ENCODE measurements around the gene PTPRN2. TPM values are rescaled to one million over a fixed set of nuclear protein-coding genes. Genes with fewer than 3 reads are reported as not detected.
"Not testable (repeated sequence)": the region's sequence is repeated elsewhere in the genome, so short reads cannot be mapped to it uniquely, and the experiment has no call there.

The PTPRN2 gene
- polyA plus RNA-seq, 4 donors = 7.2 to 9.2 (median 7.5) TPM

DNA sequence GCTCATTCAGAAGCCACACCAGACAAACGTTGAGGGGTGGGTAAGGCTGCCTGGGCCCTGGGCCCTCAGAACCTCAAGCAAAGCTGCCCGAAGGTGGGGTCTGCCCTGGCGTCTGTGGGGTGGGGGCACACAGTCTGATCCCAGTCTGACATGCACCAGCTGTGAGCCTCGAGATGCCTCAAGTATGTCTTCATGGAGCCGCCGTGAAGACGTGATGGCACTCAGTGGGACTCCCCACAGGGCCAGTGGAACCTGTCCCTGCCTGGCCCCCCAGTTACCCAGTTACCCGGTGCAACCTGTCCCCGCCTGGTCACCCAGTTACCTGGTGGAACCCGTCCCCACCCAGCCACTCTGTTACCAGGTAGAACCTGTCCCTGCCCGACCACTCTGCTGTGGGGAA lies 351.2 kb downstream of the PTPRN2 start:
- DNase-seq (ENCODE audit: low read depth in 4 of 4, low spot score in 3 of 4) = no peak

DNA sequence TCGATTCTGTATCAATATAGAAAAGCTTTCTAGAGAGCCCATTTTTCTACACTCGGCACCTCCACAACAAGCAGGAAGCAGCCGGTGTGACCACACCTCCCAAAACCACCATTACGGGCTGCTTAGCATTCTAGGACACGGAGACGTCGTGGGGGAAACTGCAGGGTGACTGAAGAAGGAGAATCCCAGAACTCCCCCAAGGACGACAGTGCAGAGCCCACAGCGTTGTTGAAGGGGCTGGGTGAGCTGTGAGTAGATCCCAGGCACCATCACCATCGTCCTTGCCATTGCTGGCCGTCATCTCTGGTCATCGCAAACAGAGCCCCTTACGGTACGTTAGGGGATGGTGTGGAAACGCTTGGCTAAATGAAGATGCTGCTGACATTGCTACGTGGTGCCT lies 351.8 kb downstream of the PTPRN2 start:
- DNase-seq (ENCODE audit: low read depth in 4 of 4, low spot score in 3 of 4) = no peak

DNA sequence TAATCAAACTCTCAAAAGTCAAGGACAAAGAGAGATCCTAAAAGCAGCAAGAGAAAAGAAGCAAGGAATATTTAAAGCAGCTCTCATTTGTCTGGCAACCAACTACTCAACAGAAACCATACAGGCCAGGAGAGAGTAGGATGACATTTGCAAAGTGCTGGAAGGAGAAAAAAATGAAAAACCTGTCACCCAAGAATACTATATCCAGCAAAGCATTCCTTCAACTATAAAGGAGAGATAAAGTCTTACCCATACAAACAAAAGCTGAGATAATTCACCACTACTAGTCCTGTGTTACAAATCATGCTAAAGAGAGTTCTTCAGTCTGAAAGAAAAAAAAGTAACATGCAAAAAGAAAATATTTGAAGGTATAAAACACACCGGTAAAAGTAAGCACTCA lies 357.7 kb downstream of the PTPRN2 start:
- no peak for DNase-seq (ENCODE audit: low read depth in 4 of 4, low spot score in 3 of 4)

DNA sequence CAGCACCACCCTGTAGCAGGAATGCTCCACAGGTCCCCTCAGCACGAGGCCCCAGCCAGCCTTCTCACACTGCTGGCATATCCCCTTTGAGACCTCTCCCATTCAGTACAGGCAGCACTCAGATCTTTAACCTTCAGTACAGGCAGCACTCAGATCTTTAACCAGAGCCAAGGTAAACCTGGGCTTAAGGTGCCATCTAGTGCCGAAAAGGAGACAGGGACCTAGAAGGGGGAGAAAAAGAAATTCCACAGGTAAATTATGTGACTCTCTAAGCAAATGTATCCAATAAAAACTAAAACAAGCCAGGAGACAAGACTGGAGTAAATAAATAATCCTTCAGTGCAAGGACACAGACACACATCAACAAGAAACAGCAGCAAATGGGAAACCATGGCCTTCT lies 358.6 kb downstream of the PTPRN2 start:
- DNase-seq (ENCODE audit: low read depth in 4 of 4, low spot score in 3 of 4) = no peak

DNA sequence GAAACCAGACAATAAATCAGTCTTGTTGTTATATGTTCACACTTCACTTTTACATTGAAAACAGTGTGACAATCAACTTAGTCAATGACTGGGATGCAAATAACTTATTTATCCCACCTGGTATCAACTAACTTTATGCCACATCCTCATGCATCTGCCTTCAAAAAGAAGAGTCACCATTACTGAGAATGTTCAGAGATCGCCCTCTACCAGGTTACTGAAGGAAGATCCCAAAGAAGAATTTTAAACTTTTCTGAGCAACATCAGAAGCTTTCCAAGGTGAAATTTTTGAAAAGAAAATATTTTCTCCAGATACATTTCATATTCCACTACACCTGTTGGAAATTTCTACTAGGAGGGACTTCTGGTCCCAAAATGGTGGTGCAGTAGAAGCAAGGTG lies 359.5 kb downstream of the PTPRN2 start:
- no peak for DNase-seq (ENCODE audit: low read depth in 4 of 4, low spot score in 3 of 4)

DNA sequence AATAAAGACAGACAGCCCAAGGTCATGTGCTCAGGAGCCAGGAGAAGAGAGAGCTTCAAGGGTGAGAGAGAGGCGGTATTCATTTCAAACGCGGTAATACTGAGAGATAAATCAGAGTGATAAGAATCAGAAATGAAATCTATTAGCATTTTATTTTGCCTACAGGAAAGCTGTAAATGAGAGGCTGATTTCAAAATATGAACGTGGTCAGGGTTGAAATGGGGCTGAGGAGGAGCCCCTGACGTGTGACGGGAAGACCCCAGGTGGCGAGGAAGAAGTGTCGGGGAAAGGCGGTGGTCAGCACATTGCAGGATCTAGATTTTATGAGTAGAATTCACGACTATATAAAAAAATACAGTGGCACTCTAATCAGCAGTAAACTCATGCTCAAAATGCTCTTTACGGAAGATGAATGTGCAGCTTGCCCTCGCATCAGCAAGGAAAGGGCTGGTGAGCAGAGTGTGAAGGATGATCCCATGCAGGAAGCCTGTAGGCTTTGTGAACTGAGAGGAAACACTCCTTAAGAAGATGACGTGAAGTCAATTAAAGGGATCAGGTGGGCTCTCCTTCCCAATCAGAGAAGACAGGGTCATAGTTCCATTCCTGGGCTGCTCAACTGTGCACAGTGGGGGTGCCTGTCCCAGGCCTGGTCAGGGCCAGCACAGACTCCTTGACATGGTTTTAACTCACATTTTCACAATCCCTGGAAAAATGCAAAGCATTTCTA lies 360.2 kb downstream of the PTPRN2 start:
- no peak for DNase-seq (ENCODE audit: low read depth in 4 of 4, low spot score in 3 of 4)

DNA sequence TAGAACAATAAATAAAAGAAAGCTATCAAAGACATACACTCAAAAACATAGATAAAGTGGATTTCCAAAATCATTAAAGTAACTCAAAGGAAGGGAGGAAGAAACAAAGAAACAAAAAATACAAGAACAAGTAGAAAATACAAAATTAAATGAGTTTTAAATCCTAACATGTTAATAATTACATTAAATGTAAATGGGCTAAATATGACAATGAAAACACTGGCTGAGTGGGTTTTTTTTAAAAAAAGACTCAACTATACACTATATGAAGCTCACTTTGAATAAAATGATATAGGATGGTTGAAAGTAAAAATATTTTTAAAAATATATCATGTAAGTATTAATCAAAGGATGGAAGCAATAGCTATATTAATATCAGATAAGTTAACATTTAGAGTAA lies 371.4 kb downstream of the PTPRN2 start:
- no peak for DNase-seq (ENCODE audit: low read depth in 4 of 4, low spot score in 3 of 4)

DNA sequence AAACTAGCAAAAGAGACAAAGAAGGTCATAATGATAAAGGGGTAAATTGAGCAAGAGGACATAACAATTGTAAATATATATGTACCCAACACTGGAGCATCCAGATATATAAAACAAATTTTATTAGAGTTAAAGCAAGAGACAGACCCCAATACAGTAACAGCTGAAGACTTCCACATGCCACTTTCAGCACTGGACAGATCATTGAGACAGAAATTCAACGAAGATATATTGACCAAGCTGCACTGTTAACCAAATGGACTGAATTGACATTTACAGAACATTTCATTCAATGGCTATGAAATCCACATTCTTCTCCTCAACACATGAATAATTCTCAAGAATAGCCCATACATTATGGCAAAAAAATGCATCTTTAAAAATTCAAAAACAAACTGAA lies 378.2 kb downstream of the PTPRN2 start:
- DNase-seq (ENCODE audit: low read depth in 4 of 4, low spot score in 3 of 4) = no peak

DNA sequence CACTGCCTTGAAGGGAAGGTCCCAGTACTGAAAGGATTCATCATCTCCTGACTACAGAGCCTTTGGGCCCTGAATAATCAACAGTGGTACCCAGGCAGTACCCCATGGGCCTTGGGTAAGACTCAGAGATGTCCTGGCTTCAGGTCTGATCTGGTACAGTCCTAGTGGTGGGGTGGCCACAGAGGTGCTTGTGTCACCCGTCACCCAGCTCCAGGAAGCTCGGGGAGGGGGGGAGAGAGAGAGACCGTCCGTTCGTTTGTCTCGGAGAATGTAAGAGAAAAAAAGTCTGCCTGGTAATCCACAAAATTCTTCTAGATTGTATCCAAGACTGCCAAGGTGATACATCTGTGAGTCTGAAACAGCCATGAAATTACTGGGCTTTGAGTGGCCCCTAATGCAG lies 381.3 kb downstream of the PTPRN2 start:
- DNase-seq (ENCODE audit: low read depth in 4 of 4, low spot score in 3 of 4) = no peak

DNA sequence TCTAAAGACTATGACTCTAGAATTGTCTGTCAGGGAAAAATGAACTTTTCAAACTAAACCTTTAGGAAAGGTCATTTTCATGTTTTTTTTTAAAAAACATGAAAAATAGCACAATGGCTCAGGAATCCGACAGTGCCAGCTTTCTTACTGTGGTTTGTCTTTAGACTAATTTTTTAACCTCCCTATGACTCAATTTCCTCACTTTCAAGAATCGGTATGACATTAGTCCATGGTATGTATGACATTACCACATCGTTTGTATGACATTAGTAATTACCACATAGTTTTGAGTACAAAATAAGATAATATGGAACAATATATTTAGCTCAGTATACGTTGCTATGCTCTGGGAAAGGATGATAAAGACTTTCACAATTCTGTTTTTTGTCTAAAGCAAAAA lies 383.2 kb downstream of the PTPRN2 start:
- no peak for DNase-seq (ENCODE audit: low read depth in 4 of 4, low spot score in 3 of 4)

DNA sequence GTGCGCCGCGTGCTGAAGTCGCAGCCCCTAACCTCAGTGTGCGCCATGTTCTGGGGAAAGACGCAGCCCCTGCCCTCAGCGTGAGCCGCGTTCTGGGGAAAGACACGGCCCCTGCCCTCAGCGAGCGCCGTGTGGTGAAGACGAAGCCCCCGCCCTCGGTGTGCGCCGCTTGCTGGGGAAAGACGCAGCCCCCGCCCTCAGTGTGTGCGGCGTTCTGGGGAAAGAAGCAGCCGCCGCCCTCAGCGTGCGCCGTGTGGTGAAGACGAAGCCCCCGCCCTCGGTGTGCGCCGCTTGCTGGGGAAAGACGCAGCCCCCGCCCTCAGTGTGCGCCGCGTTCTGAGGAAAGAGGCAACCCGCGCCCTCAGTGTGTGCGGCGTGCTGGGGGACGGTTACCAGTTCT lies 383.7 kb downstream of the PTPRN2 start:
- DNase-seq (ENCODE audit: low read depth in 4 of 4, low spot score in 3 of 4) = not testable (repeated sequence)

DNA sequence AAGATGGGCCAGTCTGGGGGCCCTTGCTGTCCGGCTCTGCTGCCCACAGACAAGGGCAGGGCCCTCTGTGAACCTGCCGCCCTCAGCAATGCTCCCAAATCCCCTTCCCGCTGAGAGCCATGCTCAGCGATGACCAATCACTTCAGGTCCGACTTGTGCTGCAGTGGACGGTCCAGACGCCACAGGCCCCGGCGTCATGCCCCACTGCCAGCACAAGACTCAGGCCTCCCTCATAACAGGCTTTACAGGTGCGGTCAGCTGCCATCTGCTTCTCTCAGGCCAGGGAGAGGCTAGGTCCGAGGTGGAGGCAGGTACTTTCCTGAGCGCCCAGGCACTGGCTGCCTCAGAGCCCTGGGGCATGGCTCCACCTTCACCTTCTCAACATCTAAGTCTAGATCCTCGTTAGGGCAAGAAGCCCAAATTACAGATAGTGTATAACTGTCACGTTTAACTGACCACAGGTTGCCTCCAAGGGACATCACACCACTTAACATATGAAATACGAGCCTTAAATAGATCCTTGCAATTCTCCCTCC lies 393.2 kb downstream of the PTPRN2 start:
- no peak for DNase-seq (ENCODE audit: low read depth in 4 of 4, low spot score in 3 of 4)

DNA sequence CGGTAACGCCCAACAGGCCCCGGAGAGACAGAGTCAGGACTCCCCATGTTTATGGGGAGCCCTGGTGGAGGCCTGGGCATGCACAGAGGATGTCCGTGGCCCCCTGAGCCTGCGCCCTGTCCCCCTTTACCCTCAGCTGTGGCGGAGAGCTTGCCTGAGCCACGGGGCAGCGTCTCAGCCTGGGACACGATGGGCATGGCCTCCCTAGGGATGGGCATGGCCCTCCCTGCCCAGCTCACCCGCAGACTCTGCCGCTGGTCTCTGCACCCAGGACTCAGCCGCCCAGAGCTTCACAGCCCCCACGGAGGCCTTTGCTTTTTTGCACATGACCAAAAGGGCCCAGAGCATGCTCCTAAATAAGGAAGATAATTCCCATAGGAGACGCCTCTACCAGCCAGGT lies 394.2 kb downstream of the PTPRN2 start:
- no peak for DNase-seq (ENCODE audit: low read depth in 4 of 4, low spot score in 3 of 4)

DNA sequence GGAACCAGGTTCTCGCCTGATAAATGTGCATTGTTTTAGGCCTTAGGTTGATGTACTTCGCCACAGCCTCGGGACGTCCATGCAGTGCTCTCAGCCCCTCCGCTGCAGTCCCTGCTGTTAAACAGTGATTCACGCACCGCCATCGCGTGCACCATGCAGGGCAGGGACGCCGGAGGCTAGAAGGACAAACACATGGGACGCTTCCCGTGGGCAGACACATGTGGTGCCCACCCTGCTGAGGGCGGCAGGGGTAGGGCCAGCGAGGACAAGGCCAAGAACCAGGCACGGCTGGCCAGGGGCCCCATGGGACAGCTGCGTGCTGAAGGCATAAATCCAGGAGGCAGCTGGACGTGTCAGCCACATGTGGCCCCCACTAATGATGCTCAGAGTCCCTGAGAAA lies 394.7 kb downstream of the PTPRN2 start:
- no peak for DNase-seq (ENCODE audit: low read depth in 4 of 4, low spot score in 3 of 4)

DNA sequence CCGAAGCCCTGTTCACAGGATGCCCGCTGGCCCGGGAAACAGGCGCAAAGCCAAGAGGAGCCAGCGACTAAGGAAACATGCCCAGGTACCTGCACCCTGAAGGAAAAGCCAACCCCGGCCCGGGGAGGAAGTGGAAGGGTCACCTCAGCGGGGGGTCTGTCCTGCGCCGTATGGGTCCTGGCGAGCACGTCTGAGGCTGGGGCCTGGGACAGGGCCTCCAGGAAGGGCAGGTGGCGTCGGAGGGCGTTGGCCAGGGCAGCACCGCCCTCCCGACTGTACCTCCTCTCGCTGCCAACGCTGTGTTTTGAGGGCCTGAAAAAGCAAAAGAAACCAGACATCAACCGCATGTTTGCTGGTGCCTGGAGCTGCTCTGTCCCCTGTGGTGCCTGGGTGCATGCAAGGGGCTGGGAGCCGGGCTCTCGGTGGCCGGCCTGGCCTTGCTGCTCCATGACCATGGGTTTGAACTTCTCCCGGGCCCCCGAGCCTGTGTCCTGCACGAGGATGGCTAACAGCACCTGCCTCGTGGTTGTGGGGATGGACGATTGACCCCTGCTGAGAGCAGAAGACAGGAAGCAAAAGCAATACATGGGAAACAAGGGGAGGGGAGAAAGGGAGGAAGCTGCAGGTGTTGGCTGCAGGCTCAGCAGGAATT lies 395.3 kb downstream of the PTPRN2 start:
- DNase-seq (ENCODE audit: low read depth in 4 of 4, low spot score in 3 of 4) = no peak

DNA sequence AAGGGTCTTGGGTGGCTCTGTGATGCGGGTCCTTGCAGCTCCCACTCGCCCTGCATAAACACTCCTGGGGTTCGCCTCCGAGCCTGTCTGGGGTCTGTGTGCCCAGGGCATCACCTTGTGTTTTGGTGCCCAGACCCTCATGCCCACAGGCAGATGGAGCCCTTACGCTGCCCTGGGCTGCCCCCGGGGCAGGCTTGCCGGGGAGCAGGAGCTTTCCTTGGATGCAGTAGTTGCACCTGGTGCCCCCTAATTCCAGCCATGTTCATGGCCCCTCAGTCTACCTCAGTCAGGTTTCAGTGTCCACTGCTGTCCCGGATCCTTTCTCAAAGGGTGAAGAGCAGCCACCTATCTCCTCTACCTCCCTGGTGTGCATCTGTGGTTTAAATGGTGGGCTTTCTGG lies 396.0 kb downstream of the PTPRN2 start:
- DNase-seq (ENCODE audit: low read depth in 4 of 4, low spot score in 3 of 4) = no peak

DNA sequence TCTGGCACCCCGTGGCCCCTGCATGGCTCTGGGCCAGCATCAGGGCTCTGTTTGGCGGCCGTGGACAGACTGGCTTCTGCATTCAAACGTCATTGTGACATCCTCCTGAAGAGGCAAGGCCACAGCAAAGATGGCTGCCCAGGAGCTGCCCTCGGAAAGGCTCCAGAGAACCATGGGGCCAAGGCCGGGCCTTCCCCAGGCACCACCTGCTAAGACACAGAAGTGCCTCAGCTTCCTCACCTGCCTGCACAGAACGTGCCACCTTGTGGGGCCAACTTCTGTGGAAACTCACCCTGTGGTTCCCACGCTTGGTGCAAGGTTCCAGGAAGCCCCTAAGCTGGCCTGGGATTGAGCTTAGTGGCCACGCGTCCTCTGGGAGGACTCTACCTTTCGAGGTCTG lies 396.9 kb downstream of the PTPRN2 start:
- no peak for DNase-seq (ENCODE audit: low read depth in 4 of 4, low spot score in 3 of 4)

DNA sequence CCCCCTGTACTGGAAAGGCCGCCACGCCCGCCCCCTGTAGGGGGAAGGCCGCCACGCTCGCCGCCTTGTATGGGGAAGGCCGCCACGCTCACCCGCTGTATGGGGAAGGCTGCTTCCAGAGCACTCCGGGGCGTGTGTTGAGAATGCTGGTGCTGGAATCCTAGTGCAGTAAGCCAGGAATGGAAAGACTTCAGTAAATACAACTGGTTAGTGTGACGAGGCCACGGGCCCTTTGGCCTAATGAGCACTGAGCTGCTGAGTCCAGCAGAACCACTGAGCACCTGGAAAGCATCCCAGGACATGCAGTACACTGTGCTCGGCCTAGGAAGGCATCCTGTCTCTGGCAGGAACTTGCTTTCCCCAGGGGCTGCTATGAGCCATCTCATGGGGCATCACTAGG lies 398.9 kb downstream of the PTPRN2 start:
- no peak for DNase-seq (ENCODE audit: low read depth in 4 of 4, low spot score in 3 of 4)

DNA sequence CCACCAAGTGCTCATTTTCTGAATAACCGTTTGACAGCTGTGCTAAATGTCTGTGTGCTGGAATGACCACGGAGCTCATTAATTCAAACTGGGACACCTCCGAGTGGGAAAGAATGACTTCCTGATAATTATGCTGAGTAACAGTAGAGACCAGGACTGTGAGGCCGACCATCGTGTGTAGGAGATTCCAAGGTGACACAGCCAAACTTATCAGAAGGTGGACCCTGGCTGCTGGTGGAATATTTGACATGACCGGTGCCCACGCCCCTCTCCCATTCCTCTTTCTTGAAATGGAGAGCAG lies 400.0 kb downstream of the PTPRN2 start:
- no peak for DNase-seq (ENCODE audit: low read depth in 4 of 4, low spot score in 3 of 4)

DNA sequence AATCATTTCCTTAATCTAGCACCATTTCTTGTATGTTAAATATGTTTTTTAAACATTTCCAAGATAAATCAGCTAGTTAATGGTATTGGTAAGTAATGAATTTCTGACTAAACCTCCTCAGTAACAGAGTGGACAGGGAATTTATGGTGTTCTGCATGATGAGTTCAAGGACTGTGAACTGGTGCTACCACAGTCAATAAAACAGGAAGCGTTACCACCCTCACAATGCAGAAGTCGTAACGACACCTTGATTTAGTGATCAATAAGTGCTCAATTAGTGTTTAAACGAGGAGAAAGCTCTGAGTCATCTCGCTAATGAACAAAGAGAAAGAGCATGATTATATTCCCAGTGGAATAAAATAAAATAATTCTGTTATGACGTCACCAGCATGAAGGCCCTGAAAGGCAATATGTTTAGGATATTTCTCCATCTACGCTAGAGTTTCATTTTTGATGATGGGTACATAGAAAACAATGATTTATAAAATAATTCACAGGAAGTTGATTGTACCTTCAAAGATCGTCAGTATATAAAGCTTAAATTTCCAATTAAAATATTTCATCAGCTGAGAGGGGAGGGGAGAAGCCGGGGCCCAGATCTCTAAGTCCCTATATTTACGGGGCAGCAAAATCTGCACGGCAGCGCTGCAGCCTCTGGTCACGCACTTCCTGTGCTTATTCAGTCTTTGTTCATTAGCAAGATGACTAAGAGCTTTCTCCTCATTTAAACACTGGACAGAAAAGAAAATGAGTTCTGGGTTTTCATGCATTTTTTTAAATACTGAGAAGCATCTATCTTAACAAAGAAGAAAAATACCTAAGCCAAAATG lies 400.5 kb downstream of the PTPRN2 start:
- DNase-seq (ENCODE audit: low read depth in 4 of 4, low spot score in 3 of 4) = no peak

DNA sequence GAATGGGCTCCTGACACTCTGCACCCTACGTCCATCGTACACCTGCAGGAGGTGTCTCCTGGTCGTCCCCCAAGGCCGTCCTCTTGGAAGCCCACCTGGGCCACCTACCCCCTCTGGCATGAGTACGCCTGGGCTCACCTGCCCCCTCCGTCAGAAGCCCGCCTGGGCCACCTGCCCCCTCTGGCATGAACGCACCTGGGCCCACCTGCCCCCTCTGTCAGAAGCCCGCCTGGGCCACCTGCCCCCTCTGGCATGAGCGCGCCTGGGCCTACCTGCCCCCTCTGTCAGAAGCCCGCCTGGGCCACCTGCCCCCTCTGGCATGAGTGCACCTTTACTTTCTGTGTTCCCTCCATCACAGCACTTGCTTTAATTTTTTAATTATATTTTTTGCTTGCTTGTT lies 401.2 kb downstream of the PTPRN2 start:
- no peak for DNase-seq (ENCODE audit: low read depth in 4 of 4, low spot score in 3 of 4)

DNA sequence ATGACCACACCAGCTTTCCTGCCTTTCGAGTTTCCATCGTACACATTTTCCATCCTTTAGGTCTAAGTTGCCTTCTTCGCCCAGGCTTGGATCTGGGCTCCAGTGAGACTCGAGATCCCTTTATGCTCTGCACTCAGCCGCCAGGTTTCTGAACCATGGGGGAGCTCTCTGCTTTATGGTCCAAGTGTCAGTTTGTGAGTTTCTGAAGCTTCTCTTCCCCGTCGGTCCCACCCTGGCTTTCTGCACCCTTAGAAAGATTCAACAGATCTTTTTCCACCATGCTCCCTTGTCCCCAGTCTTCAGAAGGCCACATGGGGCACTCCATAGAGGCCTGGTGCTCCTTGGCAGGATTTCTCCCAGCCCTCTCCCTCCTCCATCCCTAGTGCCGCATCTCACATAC lies 402.0 kb downstream of the PTPRN2 start:
- DNase-seq (ENCODE audit: low read depth in 4 of 4, low spot score in 3 of 4) = no peak

All from left renal pelvis (tissue), 4 donors.